Naive thymus-derived CD4-positive, alpha-beta T cell (primary cell): ENCODE measurements around the gene MYO9B. TPM values are rescaled to one million over a fixed set of nuclear protein-coding genes. Genes with fewer than 3 reads are reported as not detected.
"Not testable (repeated sequence)": the region's sequence is repeated elsewhere in the genome, so short reads cannot be mapped to it uniquely, and the experiment has no call there.

ENCODE experiments used
- ATAC-seq: fragments of 150-1000 bp; cut with Tn5 transposase; 2 replicates; pipeline ENCODE4 v1.10.0; 2021; ENCODE audit warnings: mild to moderate bottlenecking, moderate library complexity
- CTCF ChIA-PET: fragments of 350-600 bp; sonication (Branson Sonifier 250); formaldehyde crosslinking; loops from one replicate; lab custom pipeline; 2021; ENCODE audit warnings: antibody characterized with exemption; lab: Charles Lee
- POLR2A ChIA-PET: fragments of 350-600 bp; sonication (Branson Sonifier 250); formaldehyde crosslinking; loops from one replicate; lab custom pipeline; 2021; ENCODE audit warnings: antibody characterized with exemption, inconsistent platforms; lab: Charles Lee
- DNase-seq, 9 donors: peaks; one replicate each; pipeline versions ENCODE4 v3.0.0 to v3.0.0-alpha.2; 2020 to 2022; ENCODE audit warnings: mixed read lengths in 1 of 9
- H3K27ac ChIP-seq: one replicate; pipeline ENCODE4 v1.7.0; 2013; ENCODE audit warnings: mild to moderate bottlenecking, low read depth, low read length, moderate library complexity
- H3K27me3 ChIP-seq, 2 donors: one replicate each; pipeline ENCODE4 v1.7.0; 2013; ENCODE audit warnings: low read length in 2 of 2, mild to moderate bottlenecking in 2 of 2, moderate library complexity in 2 of 2; ENCODE audit not compliant: control insufficient read depth in 2 of 2, insufficient read depth in 2 of 2
- H3K36me3 ChIP-seq, 3 experiments: 1 replicate in 2 of 3; 2 replicates in 1 of 3; pipeline ENCODE4 v1.7.0; 2013; ENCODE audit warnings: low read length in 3 of 3, mild to moderate bottlenecking in 3 of 3, moderate library complexity in 1 of 3; ENCODE audit not compliant: insufficient read depth in 3 of 3, control insufficient read depth in 2 of 3
- H3K4me1 ChIP-seq, 2 donors: one replicate each; pipeline ENCODE4 v1.7.0; 2013; ENCODE audit warnings: low read length in 2 of 2, mild to moderate bottlenecking in 2 of 2, moderate library complexity in 1 of 2; ENCODE audit not compliant: control insufficient read depth in 2 of 2, insufficient read depth in 2 of 2
- H3K4me3 ChIP-seq: 2 replicates; pipeline ENCODE4 v1.7.0; 2013; ENCODE audit warnings: mild to moderate bottlenecking, low read length
- H3K9me3 ChIP-seq, 3 experiments: 1 replicate in 2 of 3; 2 replicates in 1 of 3; pipeline ENCODE4 v1.7.0; 2013; ENCODE audit warnings: low read length in 3 of 3; ENCODE audit not compliant: control insufficient read depth in 2 of 3
- H3K27ac Mint-ChIP-seq, 9 donors: one replicate each; pipeline ENCODE4 v1.8.0; 2020 to 2022; ENCODE audit warnings: mixed read lengths in 9 of 9, mild to moderate bottlenecking in 8 of 9, moderate library complexity in 5 of 9, inconsistent platforms in 2 of 9
- H3K27me3 Mint-ChIP-seq, 5 donors: one replicate each; pipeline ENCODE4 v1.8.0; 2021 to 2022; ENCODE audit warnings: mixed read lengths in 5 of 5, mild to moderate bottlenecking in 1 of 5
- H3K36me3 Mint-ChIP-seq, 5 donors: one replicate each; pipeline ENCODE4 v1.8.0; 2020 to 2022; ENCODE audit warnings: mixed read lengths in 5 of 5, mild to moderate bottlenecking in 3 of 5, inconsistent platforms in 1 of 5
- H3K4me1 Mint-ChIP-seq, 7 donors: one replicate each; pipeline ENCODE4 v1.8.0; 2020 to 2022; ENCODE audit warnings: mixed read lengths in 7 of 7, mild to moderate bottlenecking in 3 of 7, inconsistent platforms in 1 of 7
- H3K4me3 Mint-ChIP-seq, 10 donors: one replicate each; pipeline ENCODE4 v1.8.0; 2020 to 2022; ENCODE audit warnings: mild to moderate bottlenecking in 10 of 10, mixed read lengths in 10 of 10, moderate library complexity in 6 of 10, inconsistent platforms in 2 of 10
- H3K9me3 Mint-ChIP-seq, 11 donors: one replicate each; pipeline ENCODE4 v1.8.0; 2020 to 2022; ENCODE audit warnings: mixed read lengths in 11 of 11, mild to moderate bottlenecking in 4 of 11, inconsistent platforms in 1 of 11, moderate library complexity in 1 of 11
- intact Hi-C, 2 donors: fragments of 100-400 bp; cut with micrococcal nuclease; formaldehyde crosslinking; loops; one replicate each; pipeline ENCODE4 v1.15.1; 2023
- polyA plus RNA-seq, 2 donors: library from polyadenylated mRNA; unstranded; fragments of 300-500 nt; fragmentation: Illumina TruSeq; gene quantifications; one replicate each; pipeline ENCODE4 v1.2.3, GENCODE V29; 2021
- total RNA-seq, 6 experiments: library from RNA in 5 of 6; stranded (reverse) in 5 of 6; gene quantifications; 1 replicate in 5 of 6; 2 replicates in 1 of 6; pipeline ENCODE4 v1.2.3 and lab custom pipeline; 2021 to 2026

Gene MYO9B
- total and polyA plus RNA-seq, 7 experiments from 2014 or later, result 5.6 to 297 (median 165) TPM

- H3K4me1 ChIP-seq, result peaks cover 4 to 28% of the 10 kb centered on the region in 2 donors
- POLR2A ChIA-PET, result interaction anchor here (0.5 kb wide), 1 partner anchor 39 kb away, joined by 4 read pairs; no protein-coding TSS in a partner anchor
- Mint-ChIP-seq H3K4me3 (no peak overlapping the region), H3K27ac (peak overlapping the region in 2 of 9 donors; percentile 14 to 32), H3K9me3 (no peaks in the 10 kb centered on the region), H3K4me1 (peaks cover 37 to 76% (median 56%) of the 10 kb centered on the region in 7 donors), H3K27me3 (no peaks in the 10 kb centered on the region), H3K36me3 (peaks cover 0 to 15% (median 8%) of the 10 kb centered on the region in 5 donors)
- H3K36me3 ChIP-seq, result peaks cover 0 to 3% (median 0%) of the 10 kb centered on the region in 3 experiments
- H3K27ac ChIP-seq, result no peak overlapping the region
- CTCF ChIA-PET, result no interaction called here
- peak; percentile 73 for ATAC-seq
- no peak overlapping the region for H3K4me3 ChIP-seq
- H3K9me3 ChIP-seq, result no peaks in the 10 kb centered on the region
- no peak for DNase-seq
- intact Hi-C loops, result no loop called here
- H3K27me3 ChIP-seq, result no peaks in the 10 kb centered on the region
Measured at GRCh38 chr19:17091758-17092333, 16.3 kb downstream of the MYO9B start.

- POLR2A ChIA-PET, result no interaction called here
- DNase-seq (no peak), ATAC-seq (no peak)
- Histone ChIP-seq H3K27ac (no peak overlapping the region), H3K9me3 (no peaks in the 10 kb centered on the region), H3K36me3 (peaks cover 0 to 3% (median 0%) of the 10 kb centered on the region in 3 experiments), H3K4me1 (peaks cover 4 to 28% of the 10 kb centered on the region in 2 donors), H3K4me3 (no peak overlapping the region), H3K27me3 (no peaks in the 10 kb centered on the region)
- intact Hi-C loops, result no loop called here
- CTCF ChIA-PET, result no interaction called here
- H3K27ac Mint-ChIP-seq, result no peak overlapping the region
- no peak overlapping the region for H3K4me3 Mint-ChIP-seq
- no peaks in the 10 kb centered on the region for H3K27me3 Mint-ChIP-seq
- H3K36me3 Mint-ChIP-seq, result peaks cover 0 to 10% (median 7%) of the 10 kb centered on the region in 5 donors
- H3K9me3 Mint-ChIP-seq, result no peaks in the 10 kb centered on the region
- peaks cover 37 to 72% (median 54%) of the 10 kb centered on the region in 7 donors for H3K4me1 Mint-ChIP-seq
Measured at GRCh38 chr19:17092696-17093095, 17.1 kb downstream of the MYO9B start.

DNA sequence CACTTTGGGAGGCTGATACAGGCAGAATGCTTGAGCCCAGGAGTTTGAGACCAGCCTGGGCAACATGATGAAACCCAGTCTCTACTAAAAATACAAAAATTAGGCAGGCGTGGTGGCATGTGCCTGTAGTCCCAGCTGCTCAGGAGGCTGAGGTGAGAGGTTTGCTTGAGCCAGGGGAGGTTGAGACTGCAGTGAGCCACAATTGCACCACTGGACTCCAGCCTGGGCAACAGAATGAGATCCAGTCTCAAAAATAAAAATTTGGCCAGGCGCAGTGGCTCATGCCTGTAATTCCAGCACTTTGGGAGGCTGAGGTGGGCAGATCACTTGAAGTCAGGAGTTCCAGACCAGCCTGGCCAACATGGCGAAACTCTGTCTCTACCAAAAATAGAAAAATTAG is 19.1 kb downstream of the MYO9B start:
- H3K9me3 Mint-ChIP-seq, H3K4me3 ChIP-seq, H3K27ac ChIP-seq, H3K27me3 Mint-ChIP-seq, ATAC-seq, H3K36me3 ChIP-seq, H3K27me3 ChIP-seq, CTCF ChIA-PET, H3K4me3 Mint-ChIP-seq, H3K9me3 ChIP-seq, intact Hi-C loops, DNase-seq: not testable (repeated sequence)
- peaks cover 20 to 58% (median 45%) of the 10 kb centered on the region in 7 donors for H3K4me1 Mint-ChIP-seq
- peaks cover 0 to 15% (median 9%) of the 10 kb centered on the region in 5 donors for H3K36me3 Mint-ChIP-seq
- POLR2A ChIA-PET, result interaction anchor here (0.5 to 0.6 kb wide), 2 partner anchors 8 to 11 kb away, joined by 3 to 8 read pairs; no protein-coding TSS in a partner anchor
- peaks cover 4 to 21% of the 10 kb centered on the region in 2 donors for H3K4me1 ChIP-seq
- peak overlapping the region in 3 of 9 donors; percentile 22 to 51 (median 29) for H3K27ac Mint-ChIP-seq

GRCh38 chr19:17095141-17095919 is 19.8 kb downstream of the MYO9B start:
- H3K36me3 ChIP-seq, result peaks cover 0 to 7% (median 0%) of the 10 kb centered on the region in 3 experiments
- DNase-seq (no peak), ATAC-seq (no peak)
- peaks cover 4 to 16% of the 10 kb centered on the region in 2 donors for H3K4me1 ChIP-seq
- intact Hi-C loops, result no loop called here
- H3K9me3 ChIP-seq, result no peaks in the 10 kb centered on the region
- no peak overlapping the region for H3K4me3 ChIP-seq
- H3K27me3 Mint-ChIP-seq, result no peaks in the 10 kb centered on the region
- no peak overlapping the region for H3K27ac ChIP-seq
- peaks cover 14 to 51% (median 40%) of the 10 kb centered on the region in 7 donors for H3K4me1 Mint-ChIP-seq
- H3K36me3 Mint-ChIP-seq, result peaks cover 0 to 14% (median 9%) of the 10 kb centered on the region in 5 donors
- ChIA-PET POLR2A (interaction anchor here (0.5 to 0.6 kb wide), 2 partner anchors 7 to 12 kb away, joined by 3 to 8 read pairs; no protein-coding TSS in a partner anchor), CTCF (no interaction called here)
- peak overlapping the region in 2 of 9 donors; percentile 22 to 74 for H3K27ac Mint-ChIP-seq
- H3K4me3 Mint-ChIP-seq, result peak overlapping the region in 1 of 10 donors; percentile 50
- H3K27me3 ChIP-seq, result no peaks in the 10 kb centered on the region
- no peaks in the 10 kb centered on the region for H3K9me3 Mint-ChIP-seq

DNA sequence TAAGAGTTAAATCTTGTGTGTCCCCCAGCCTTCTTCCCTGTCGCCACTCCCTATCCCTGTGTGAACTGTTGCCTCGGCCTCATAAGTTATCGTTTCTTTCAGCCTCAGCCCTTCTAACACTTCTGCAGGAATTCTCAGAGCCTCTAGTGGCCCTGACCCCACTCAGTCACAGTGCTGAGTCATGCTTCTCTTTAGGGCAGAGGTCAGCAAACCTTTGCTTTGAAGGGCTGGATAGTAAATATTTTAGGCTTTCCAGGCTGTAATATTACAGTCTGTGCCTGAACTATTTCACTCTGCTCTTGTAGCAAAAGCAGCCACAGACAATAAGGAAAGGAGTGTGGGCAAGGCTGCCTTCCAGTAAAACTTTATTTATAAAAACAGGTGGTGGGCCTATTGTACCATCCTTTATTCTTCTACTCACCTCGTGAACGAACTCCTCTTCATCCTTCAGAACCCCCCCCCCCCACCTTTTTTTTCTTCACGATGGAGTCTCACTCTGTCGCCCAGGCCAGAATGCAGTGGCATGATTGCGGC is 22.1 kb downstream of the MYO9B start:
- peak overlapping the region in 3 of 9 donors; percentile 4 to 21 (median 16) for H3K27ac Mint-ChIP-seq
- Histone ChIP-seq H3K27me3 (no peaks in the 10 kb centered on the region), H3K4me3 (no peak overlapping the region), H3K9me3 (peaks cover 0 to 1% (median 0%) of the 10 kb centered on the region in 3 experiments), H3K27ac (no peak overlapping the region), H3K4me1 (no peaks in the 10 kb centered on the region), H3K36me3 (peaks cover 7 to 26% (median 9%) of the 10 kb centered on the region in 3 experiments)
- H3K9me3 Mint-ChIP-seq, result peaks cover 0 to 3% (median 0%) of the 10 kb centered on the region in 11 donors
- ATAC-seq (peak; percentile 29), DNase-seq (no peak)
- H3K4me1 Mint-ChIP-seq, result peaks cover 0 to 38% (median 29%) of the 10 kb centered on the region in 7 donors
- H3K4me3 Mint-ChIP-seq, result no peak overlapping the region
- ChIA-PET CTCF (no interaction called here), POLR2A (no interaction called here)
- peaks cover 0 to 30% (median 22%) of the 10 kb centered on the region in 5 donors for H3K36me3 Mint-ChIP-seq
- H3K27me3 Mint-ChIP-seq, result no peaks in the 10 kb centered on the region
- intact Hi-C loops, result no loop called here

DNA sequence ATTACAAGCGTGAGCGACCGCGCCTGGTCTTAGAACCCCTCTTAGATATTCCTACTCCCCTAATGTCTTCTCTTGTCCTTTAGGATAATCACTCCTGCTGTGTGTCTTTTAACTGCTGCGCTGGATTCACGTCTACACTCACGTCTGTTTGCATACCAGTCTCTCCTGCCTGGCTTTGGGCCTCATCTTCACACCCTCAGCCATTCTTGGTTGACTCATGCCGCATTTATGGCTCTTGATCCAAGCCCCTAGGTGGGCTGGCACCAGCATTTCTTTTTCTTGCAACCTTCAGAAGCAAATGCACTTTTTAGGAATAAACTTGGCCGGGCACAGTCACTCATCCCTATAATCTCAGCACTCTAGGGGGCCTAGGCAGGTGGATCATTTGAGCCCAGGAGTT is 22.7 kb downstream of the MYO9B start:
- H3K4me3 ChIP-seq, result no peak overlapping the region
- peaks cover 0 to 4% (median 0%) of the 10 kb centered on the region in 11 donors for H3K9me3 Mint-ChIP-seq
- H3K4me3 Mint-ChIP-seq, result no peak overlapping the region
- CTCF ChIA-PET, result no interaction called here
- H3K27me3 Mint-ChIP-seq, result no peaks in the 10 kb centered on the region
- intact Hi-C loops, result no loop called here
- peaks cover 0 to 40% (median 33%) of the 10 kb centered on the region in 7 donors for H3K4me1 Mint-ChIP-seq
- peaks cover 0 to 7% (median 0%) of the 10 kb centered on the region in 3 experiments for H3K9me3 ChIP-seq
- DNase-seq, result no peak
- H3K36me3 Mint-ChIP-seq, result peaks cover 0 to 36% (median 27%) of the 10 kb centered on the region in 5 donors
- ATAC-seq, result no peak
- no peaks in the 10 kb centered on the region for H3K27me3 ChIP-seq
- no peaks in the 10 kb centered on the region for H3K4me1 ChIP-seq
- peaks cover 13 to 33% (median 14%) of the 10 kb centered on the region in 3 experiments for H3K36me3 ChIP-seq
- H3K27ac Mint-ChIP-seq, result peak overlapping the region in 6 of 9 donors; percentile 4 to 81 (median 45)
- POLR2A ChIA-PET, result no interaction called here
- no peak overlapping the region for H3K27ac ChIP-seq
